Activated CD4-positive, alpha-beta T cell treated with anti-CD3 and anti-CD28 coated beads, Interleukin-2, amount 50 U/mL, for 1 hour (primary cell): ENCODE results near the gene CRLF3.
"Not testable (repeated sequence)": the region's sequence is repeated elsewhere in the genome, so short reads cannot be mapped to it uniquely, and the experiment has no call there.

ENCODE experiments used
- DNase-seq: peaks from one replicate; pipeline ENCODE4 v3.0.0-alpha.2; 2020

The CRLF3 gene

GRCh38 chr17:30735206-30735605 is 89.3 kb downstream of the CRLF3 start:
- not testable (repeated sequence) for DNase-seq

GRCh38 chr17:30734153-30734552 is 90.3 kb downstream of the CRLF3 start:
- DNase-seq = not testable (repeated sequence)
